ENCODE results near the gene GTF3A. TPM values are rescaled to one million over a fixed set of nuclear protein-coding genes. Genes with fewer than 3 reads are reported as not detected.

Gene GTF3A
- total and polyA plus RNA-seq, 2 donors (not counting 3 experiments of a cell fraction or from before 2014, with no cell fraction given), result 37.9 to 73.3 TPM

GRCh38 chr13:27405546-27406134 is 18.8 kb upstream of the GTF3A start:
- no peak for TF ChIP-seq MAX (IDR thresholded peaks at IDR 0.05; ENCODE audit: insufficient read depth, insufficient read length)
- no peak for TF ChIP-seq MYC (IDR thresholded peaks at IDR 0.05; ENCODE audit: low read depth, low read length)
- TF ChIP-seq CTCF (IDR thresholded peaks at IDR 0.05; ENCODE audit: extremely low read depth in 1 of 2, insufficient read depth in 1 of 2, low read depth in 1 of 2, low read length in 2 of 2), result no peak
- TF ChIP-seq FOS (IDR thresholded peaks at IDR 0.05; ENCODE audit: borderline replicate concordance, insufficient read depth, low read length), result no peak
- TF ChIP-seq JUN (IDR thresholded peaks at IDR 0.05; ENCODE audit: borderline replicate concordance, insufficient read depth, insufficient read length, low read depth), result no peak
- no peak for TF ChIP-seq GATA2 (IDR thresholded peaks at IDR 0.05; ENCODE audit: insufficient read depth, insufficient read length, low read depth, low read length)
- TF ChIP-seq EZH2 (IDR thresholded peaks at IDR 0.05; ENCODE audit: borderline replicate concordance, low read depth, low read length, severe bottlenecking), result no peak
- TF ChIP-seq POLR2AphosphoS5 (IDR thresholded peaks at IDR 0.05; ENCODE audit: insufficient read depth, low read depth, low read length), result no peak
- TF ChIP-seq POLR2A (IDR thresholded peaks at IDR 0.05; ENCODE audit: low read depth, low read length), result no peak
- no peaks in the 10 kb centered on the region for H3K4me1 ChIP-seq (ENCODE audit: control insufficient read depth, extremely low read depth, insufficient read depth, low read length)
- H3K4me3 ChIP-seq (replicated peaks in 1 of 3; ENCODE audit: insufficient read depth in 1 of 3, low read depth in 1 of 3, low read length in 3 of 3), result no peak overlapping the region
- H4K20me1 ChIP-seq (replicated peaks; ENCODE audit: control insufficient read depth, extremely low read depth, insufficient read depth, low read length), result no peaks in the 10 kb centered on the region
- H3K79me2 ChIP-seq (ENCODE audit: control insufficient read depth, insufficient read depth, low read length), result no peaks in the 10 kb centered on the region
- ChIA-PET CTCF (interaction anchor here (0.6 to 2.9 kb wide), 10 partner anchors 20 to 578 kb away, joined by 3 to 32 read pairs (median 6); partner anchors contain the start of gene GTF3A), POLR2A (no interaction called here)
- intact Hi-C loops (cut with micrococcal nuclease), result loop anchor here (1.0 kb wide), 1 partner anchor 421 kb away; no protein-coding TSS in a partner anchor
- peaks cover 10 to 17% of the 10 kb centered on the region in 2 experiments for H3K27me3 ChIP-seq (ENCODE audit: control insufficient read depth in 2 of 2, insufficient read depth in 2 of 2, low read length in 2 of 2)
- H3K27ac ChIP-seq (ENCODE audit: insufficient read depth, low read depth, low read length), result no peak overlapping the region
- no peak overlapping the region for H3K9ac ChIP-seq (replicated peaks; ENCODE audit: extremely low read depth, insufficient read depth, low read length)
- no peaks in the 10 kb centered on the region for H3K9me3 ChIP-seq (replicated peaks; ENCODE audit: control insufficient read depth, insufficient read depth, low read length)
- no peak for FAIRE-seq
- no peaks in the 10 kb centered on the region for H3K36me3 ChIP-seq (ENCODE audit: control insufficient read depth in 2 of 2, extremely low read depth in 1 of 2, insufficient read depth in 2 of 2, low read length in 2 of 2)
- dilution Hi-C loops (cut with MboI; ENCODE audit: extremely low pct_ligation_motif_present, low sequenced_read_pairs), result no loop called here
- no peak overlapping the region for H2AFZ ChIP-seq (ENCODE audit: low read depth, low read length)
- BruUV-seq (replicated peaks), result no TSS peak
- no peak for DNase-seq (ENCODE audit: low read depth, low spot score)
- no peaks in the 10 kb centered on the region for H3K9me1 ChIP-seq (replicated peaks; ENCODE audit: control insufficient read depth, extremely low read depth, insufficient read depth, low read length)
- H3K4me2 ChIP-seq (ENCODE audit: insufficient read depth, low read length), result no peak overlapping the region
